GM23248 (cell line): ENCODE measurements around the gene GLYR1. TPM values are rescaled to one million over a fixed set of nuclear protein-coding genes. Genes with fewer than 3 reads are reported as not detected.

Source experiments
- DNase-seq: peaks from one replicate; pipeline ENCODE4 v3.0.0-alpha.2; 2015
- H2AFZ ChIP-seq: fragments of 200-600 bp; sonication (generic); 2 replicates; pipeline ENCODE4 v1.6.1; 2016; ENCODE audit warnings: antibody characterized with exemption
- H3F3A ChIP-seq: fragments of 200-600 bp; sonication (generic); 2 replicates; pipeline ENCODE4 v1.6.1; 2016; ENCODE audit warnings: mild to moderate bottlenecking, antibody characterized with exemption, mixed run types; ENCODE audit not compliant: insufficient read depth
- H3K27ac ChIP-seq: fragments of 200-600 bp; sonication (generic); 2 replicates; pipeline ENCODE4 v1.5.1; 2016; ENCODE audit warnings: mild to moderate bottlenecking
- H3K27me3 ChIP-seq: fragments of 200-600 bp; sonication (generic); replicated peaks from 2 replicates; pipeline ENCODE4 v1.6.1; 2016; ENCODE audit warnings: mild to moderate bottlenecking; ENCODE audit not compliant: insufficient read depth
- H3K36me3 ChIP-seq: fragments of 200-600 bp; sonication (generic); 2 replicates; pipeline ENCODE4 v1.6.1; 2016; ENCODE audit warnings: low read depth, mild to moderate bottlenecking
- H3K4me1 ChIP-seq: fragments of 200-600 bp; sonication (generic); 2 replicates; pipeline ENCODE4 v1.6.1; 2016; ENCODE audit warnings: mild to moderate bottlenecking; ENCODE audit not compliant: insufficient read depth
- H3K4me2 ChIP-seq: fragments of 200-600 bp; sonication (generic); one replicate; pipeline ENCODE4 v1.6.1; 2016; ENCODE audit warnings: mild to moderate bottlenecking; ENCODE audit not compliant: unreplicated experiment
- H3K4me3 ChIP-seq: fragments of 200-600 bp; sonication (generic); 2 replicates; pipeline ENCODE4 v1.5.1; 2016; ENCODE audit warnings: mild to moderate bottlenecking
- H3K79me2 ChIP-seq: fragments of 200-600 bp; sonication (generic); 2 replicates; pipeline ENCODE4 v1.6.1; 2016; ENCODE audit warnings: mild to moderate bottlenecking; ENCODE audit not compliant: insufficient read depth
- H3K9ac ChIP-seq: fragments of 200-600 bp; sonication (generic); 2 replicates; pipeline ENCODE4 v1.6.1; 2016; ENCODE audit warnings: mild to moderate bottlenecking
- H3K9me2 ChIP-seq: fragments of 200-600 bp; sonication (generic); 2 replicates; pipeline ENCODE4 v1.6.1; 2016; ENCODE audit warnings: mixed run types, mild to moderate bottlenecking, moderate library complexity; ENCODE audit not compliant: insufficient read depth
- H3K9me3 ChIP-seq: fragments of 200-600 bp; sonication (generic); one replicate; pipeline ENCODE4 v1.6.1; 2017; ENCODE audit warnings: low read depth
- H4K20me1 ChIP-seq: fragments of 200-600 bp; sonication (generic); 2 replicates; pipeline ENCODE4 v1.6.0; 2016; ENCODE audit not compliant: insufficient read depth
- EZH2 ChIP-seq: fragments of 200-600 bp; sonication (generic); IDR thresholded peaks from 2 replicates; pipeline ENCODE4 v1.6.1; 2018; ENCODE audit warnings: antibody characterized with exemption, mild to moderate bottlenecking; ENCODE audit not compliant: insufficient read depth, poor library complexity, severe bottlenecking
- EZH2phosphoT487 ChIP-seq: fragments of 200-600 bp; sonication (generic); IDR thresholded peaks from 2 replicates; pipeline ENCODE4 v1.6.1; 2018; ENCODE audit warnings: antibody characterized with exemption, moderate library complexity, mild to moderate bottlenecking, low read depth; ENCODE audit not compliant: insufficient read depth
- WGBS, 2 experiments: methylation state at CpG; one replicate each; pipeline ENCODE4 v1.1.6; 2015 to 2017; ENCODE audit warnings: low lambda C conversion rate in 2 of 2, low coverage in 1 of 2; ENCODE audit errors: missing lambda C conversion rate in 2 of 2; 5-methylcytosine and 5-hydroxymethylcytosine counted together
- in situ Hi-C: fragments of 300-500 bp; cut with MboI; formaldehyde crosslinking; loops from 2 replicates; pipeline ENCODE4 v1.15.0; 2020
- polyA plus RNA-seq: library from polyadenylated mRNA; unstranded; fragments of >200 nt; fragmentation: Nextera tagmentation; extraction: Ambion mirVana; gene quantifications from 2 replicates; pipeline ENCODE4 v1.2.1, GENCODE V29; 2016
- total RNA-seq: library from RNA; depleted of rRNA; stranded (reverse); fragments of >200 nt; shearing (Covaris generic); gene quantifications from 2 replicates; pipeline ENCODE4 v1.2.3, GENCODE V29; 2014

GLYR1 gene
- total and polyA plus RNA-seq, 2 experiments from 2014 or later, result 31.2 to 39.9 TPM

GRCh38 chr16:4766875-4767628, 80.0 kb downstream of the GLYR1 start, which contains the start of gene ZNF500:
Gene ZNF500, minus strand, starts transcription at chr16:4767162. Its CDS starts 1,184 bp downstream, at chr16:4765978.
- peak; percentile 99 for DNase-seq

GRCh38 chr16:4765511-4766474, 81.3 kb downstream of the GLYR1 start:
- Histone ChIP-seq H3K9ac (peak overlapping the region; percentile 97), H3K4me2 (peak overlapping the region; percentile 71), H3K4me3 (peak overlapping the region; percentile 91), H4K20me1 (no peaks in the 10 kb centered on the region), H3F3A (peaks cover 8% of the 10 kb centered on the region; the same call in 1 of the 2 replicates), H3K27ac (peak overlapping the region; percentile 66), H3K36me3 (peaks cover 4% of the 10 kb centered on the region; the same call in 1 of the 2 replicates), H2AFZ (peak overlapping the region; percentile 87), H3K79me2 (peaks cover 41% of the 10 kb centered on the region), H3K9me3 (no peaks in the 10 kb centered on the region), H3K27me3 (no peaks in the 10 kb centered on the region), H3K9me2 (no peaks in the 10 kb centered on the region), H3K4me1 (peaks cover 5% of the 10 kb centered on the region)
- DNase-seq, result peak; percentile 17
- 75 to 79% methylated on average over 24 to 26 of the region's 26 CpGs for WGBS, 2 experiments
- in situ Hi-C loops, result no loop called here
- TF ChIP-seq EZH2, result no peak
- TF ChIP-seq EZH2phosphoT487, result no peak

More at GRCh38 chr16:4766875-4767628, 80.0 kb downstream of the GLYR1 start, which contains the start of gene ZNF500:
- 5% methylated on average over 46 to 71 of the region's 72 CpGs for WGBS, 2 experiments
- Histone ChIP-seq H3K4me2 (peak within 1 kb of the TSS; percentile 89), H3K36me3 (0 out of 2 replicates have a peak, but pooled peaks cover 4% of the 10 kb centered on the region), H3K4me3 (peak within 1 kb of the TSS; percentile 91), H3K79me2 (peaks cover 41% of the 10 kb centered on the region), H3K27ac (peak within 1 kb of the TSS; percentile 80), H3K9ac (peak within 1 kb of the TSS; percentile 97), H2AFZ (peak within 1 kb of the TSS; percentile 95), H3K4me1 (peaks cover 5% of the 10 kb centered on the region), H3K9me2 (no peaks in the 10 kb centered on the region), H4K20me1 (no peaks in the 10 kb centered on the region), H3K9me3 (no peaks in the 10 kb centered on the region), H3F3A (peaks cover 8% of the 10 kb centered on the region; the same call in 1 of the 2 replicates), H3K27me3 (no peaks in the 10 kb centered on the region)
- in situ Hi-C loops, result no loop called here
- no peak for TF ChIP-seq EZH2phosphoT487
- no peak for TF ChIP-seq EZH2

GRCh38 chr16:4763791-4764190, 83.3 kb downstream of the GLYR1 start:
- Histone ChIP-seq H3K9ac (no peak overlapping the region), H2AFZ (no peak overlapping the region), H3K36me3 (peaks cover 4% of the 10 kb centered on the region; the same call in 1 of the 2 replicates), H3K9me2 (no peaks in the 10 kb centered on the region), H3K27ac (no peak overlapping the region), H4K20me1 (no peaks in the 10 kb centered on the region), H3K4me3 (no peak overlapping the region), H3K9me3 (no peaks in the 10 kb centered on the region), H3F3A (peaks cover 8% of the 10 kb centered on the region; the same call in 1 of the 2 replicates), H3K4me2 (no peak overlapping the region), H3K27me3 (no peaks in the 10 kb centered on the region), H3K4me1 (peaks cover 5% of the 10 kb centered on the region), H3K79me2 (peaks cover 41% of the 10 kb centered on the region)
- DNase-seq, result no peak
- no peak for TF ChIP-seq EZH2
- no peak for TF ChIP-seq EZH2phosphoT487
- in situ Hi-C loops, result no loop called here
- WGBS, 2 experiments, result 87 to 88% methylated on average over 7 of the region's 7 CpGs

GRCh38 chr16:4762205-4762604, 84.9 kb downstream of the GLYR1 start:
- no peaks in the 10 kb centered on the region for H3F3A ChIP-seq
- no peaks in the 10 kb centered on the region for H3K9me2 ChIP-seq
- H4K20me1 ChIP-seq, result no peaks in the 10 kb centered on the region
- H3K4me1 ChIP-seq, result peaks cover 5% of the 10 kb centered on the region
- H3K4me2 ChIP-seq, result no peak overlapping the region
- TF ChIP-seq EZH2phosphoT487 (no peak), EZH2 (no peak)
- no peak for DNase-seq
- H3K36me3 ChIP-seq, result peaks cover 4% of the 10 kb centered on the region; the same call in 1 of the 2 replicates
- H2AFZ ChIP-seq, result no peak overlapping the region
- 95 to 97% methylated on average over 7 to 9 of the region's 9 CpGs for WGBS, 2 experiments
- no peak overlapping the region for H3K9ac ChIP-seq
- H3K4me3 ChIP-seq, result no peak overlapping the region
- peaks cover 41% of the 10 kb centered on the region for H3K79me2 ChIP-seq
- in situ Hi-C loops, result no loop called here
- no peaks in the 10 kb centered on the region for H3K27me3 ChIP-seq
- H3K9me3 ChIP-seq, result no peaks in the 10 kb centered on the region
- H3K27ac ChIP-seq, result no peak overlapping the region
